Karpas-422 (cell line): ENCODE results near the gene PKP1. TPM values are rescaled to one million over a fixed set of nuclear protein-coding genes. Genes with fewer than 3 reads are reported as not detected.
"Not testable (repeated sequence)": the region's sequence is repeated elsewhere in the genome, so short reads cannot be mapped to it uniquely, and the experiment has no call there.

Experiments used
- DNase-seq: peaks from one replicate; pipeline ENCODE4 v3.0.0-alpha.2; 2015
- H2AFZ ChIP-seq: fragments of 200-600 bp; sonication (generic); 2 replicates; pipeline ENCODE4 v1.6.1; 2014; ENCODE audit warnings: antibody characterized with exemption, low read length, mixed read lengths
- H3K27ac ChIP-seq: fragments of 200-600 bp; sonication (generic); 2 replicates; pipeline ENCODE4 v1.5.1; 2014; ENCODE audit warnings: mild to moderate bottlenecking, low read length, moderate library complexity
- H3K27me3 ChIP-seq: fragments of 200-600 bp; sonication (generic); 2 replicates; pipeline ENCODE4 v1.6.1; 2014; ENCODE audit warnings: low read length, mixed read lengths
- H3K36me3 ChIP-seq: fragments of 200-600 bp; sonication (generic); 2 replicates; pipeline ENCODE4 v1.6.1; 2014; ENCODE audit warnings: low read length, mixed read lengths; ENCODE audit not compliant: insufficient read depth
- H3K4me1 ChIP-seq: fragments of 200-600 bp; sonication (generic); 2 replicates; pipeline ENCODE4 v1.6.1; 2014; ENCODE audit warnings: mild to moderate bottlenecking, low read length, mixed read lengths
- H3K4me2 ChIP-seq: fragments of 200-600 bp; sonication (generic); 2 replicates; pipeline ENCODE4 v1.6.1; 2014; ENCODE audit warnings: low read length, low read depth, mild to moderate bottlenecking; ENCODE audit not compliant: poor library complexity, severe bottlenecking
- H3K4me3 ChIP-seq: fragments of 200-600 bp; sonication (generic); 2 replicates; pipeline ENCODE4 v1.5.1; 2014; ENCODE audit warnings: mild to moderate bottlenecking, antibody characterized with exemption, low read length, mixed read lengths
- H3K79me2 ChIP-seq: fragments of 200-600 bp; sonication (generic); 2 replicates; pipeline ENCODE4 v1.6.1; 2014; ENCODE audit warnings: mild to moderate bottlenecking, low read length, mixed read lengths
- H3K9ac ChIP-seq: fragments of 200-600 bp; sonication (generic); 2 replicates; pipeline ENCODE4 v1.6.0; 2014; ENCODE audit warnings: low read length
- H3K9me2 ChIP-seq: fragments of 200-600 bp; sonication (generic), shearing (Covaris generic); replicated peaks from 2 replicates; pipeline ENCODE4 v1.6.0; 2014; ENCODE audit warnings: mild to moderate bottlenecking, low read length, moderate library complexity; ENCODE audit not compliant: insufficient read depth
- H3K9me3 ChIP-seq: fragments of 300-700, 200-600 bp; sonication (generic); 2 replicates; pipeline ENCODE4 v1.6.1; 2014; ENCODE audit warnings: low read length, mixed read lengths
- H4K20me1 ChIP-seq: fragments of 200-600 bp; sonication (generic); 2 replicates; pipeline ENCODE4 v1.6.1; 2014; ENCODE audit warnings: mild to moderate bottlenecking, antibody characterized with exemption, low read length, low read depth; ENCODE audit not compliant: insufficient read depth
- total RNA-seq: library from RNA; depleted of rRNA; stranded (reverse); fragments of >200 nt; shearing (Covaris generic); gene quantifications from 2 replicates; pipeline ENCODE4 v1.2.3, GENCODE V29; 2014; ENCODE audit warnings: low replicate concordance; rRNA removed

The PKP1 gene
- not detected in 2 replicates for total RNA-seq

DNA sequence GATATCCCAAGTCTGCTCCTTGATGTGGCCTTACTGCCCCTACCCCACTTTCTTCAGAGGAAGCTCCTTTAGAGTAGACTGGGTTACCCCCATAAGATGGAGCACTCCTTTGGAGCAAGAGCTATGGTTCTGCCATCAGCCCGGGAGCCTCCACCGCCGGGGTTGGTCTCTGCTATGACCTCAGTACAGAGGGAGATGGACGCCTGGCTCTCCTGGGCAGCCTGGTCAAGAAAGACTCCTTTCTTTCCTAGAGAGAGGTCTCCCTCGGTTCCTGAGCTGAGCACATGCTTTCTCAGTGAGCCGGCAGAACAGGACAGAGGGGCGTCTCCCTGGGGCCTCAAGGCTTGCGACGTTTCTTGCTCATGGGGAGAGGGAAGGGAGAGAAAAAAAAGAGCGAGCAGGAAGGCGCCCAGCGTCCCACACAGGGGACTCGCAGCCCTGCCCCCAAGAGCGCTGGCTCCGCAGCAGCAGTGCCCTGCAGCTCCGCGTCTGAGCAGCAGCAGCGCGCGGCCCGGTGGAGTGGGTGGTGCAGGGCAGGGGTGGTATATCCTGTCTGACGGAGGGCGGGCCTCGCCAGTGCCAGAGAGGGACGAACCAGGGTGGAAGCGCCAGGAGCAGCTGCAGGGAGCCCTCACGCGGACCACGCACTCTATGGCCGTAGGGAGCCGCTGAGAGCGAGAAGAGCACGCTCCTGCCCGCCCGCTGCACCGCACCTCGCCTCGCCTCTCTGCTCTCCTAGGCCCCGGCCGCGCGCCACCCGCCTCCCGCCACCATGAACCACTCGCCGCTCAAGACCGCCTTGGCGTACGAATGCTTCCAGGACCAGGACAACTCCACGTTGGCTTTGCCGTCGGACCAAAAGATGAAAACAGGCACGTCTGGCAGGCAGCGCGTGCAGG, at the start of gene PKP1:
Gene PKP1, plus strand, starts transcription at position 576 of the 899 bp plus-strand sequence. Its CDS starts 197 bp downstream, at position 773.
- Histone ChIP-seq H3K9ac (no peak within 1 kb of the TSS), H3K4me3 (no peak within 1 kb of the TSS), H3K36me3 (no peaks in the 10 kb centered on the region), H3K27ac (no peak within 1 kb of the TSS), H4K20me1 (no peaks in the 10 kb centered on the region), H2AFZ (no peak within 1 kb of the TSS), H3K4me2 (no peak within 1 kb of the TSS), H3K27me3 (no peaks in the 10 kb centered on the region), H3K79me2 (no peaks in the 10 kb centered on the region), H3K9me3 (no peaks in the 10 kb centered on the region), H3K4me1 (no peaks in the 10 kb centered on the region), H3K9me2 (no peaks in the 10 kb centered on the region)
- no peak for DNase-seq

DNA sequence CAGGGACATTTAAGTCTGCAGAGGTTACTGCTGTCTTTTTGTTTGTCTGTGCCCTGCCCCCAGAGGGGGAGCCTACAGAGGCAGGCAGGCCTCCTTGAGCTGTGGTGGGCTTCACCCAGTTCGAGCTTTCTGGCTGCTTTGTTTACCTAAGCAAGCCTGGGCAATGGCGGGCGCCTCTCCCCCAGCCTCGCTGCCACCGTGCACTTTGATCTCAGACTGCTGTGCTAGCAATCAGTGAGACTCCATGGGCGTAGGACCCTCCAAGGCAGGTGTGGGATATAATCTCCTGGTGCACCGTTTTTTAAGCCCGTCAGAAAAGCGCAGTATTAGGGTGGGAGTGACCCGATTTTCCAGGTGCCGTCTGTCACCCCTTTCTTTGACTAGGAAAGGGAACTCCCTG, 43.7 kb upstream of the PKP1 start:
- H3K4me2 ChIP-seq, H3K9me2 ChIP-seq, DNase-seq, H2AFZ ChIP-seq, H3K9me3 ChIP-seq, H3K4me3 ChIP-seq, H3K79me2 ChIP-seq, H4K20me1 ChIP-seq, H3K27me3 ChIP-seq, H3K27ac ChIP-seq, H3K36me3 ChIP-seq, H3K9ac ChIP-seq, H3K4me1 ChIP-seq: not testable (repeated sequence)

- DNase-seq: no peak
- Histone ChIP-seq H3K9me2 (no peaks in the 10 kb centered on the region), H3K4me3 (no peak overlapping the region), H2AFZ (no peak overlapping the region), H3K27me3 (no peaks in the 10 kb centered on the region), H3K27ac (no peak overlapping the region), H3K4me2 (no peak overlapping the region), H3K4me1 (no peaks in the 10 kb centered on the region), H3K9me3 (no peaks in the 10 kb centered on the region), H3K79me2 (no peaks in the 10 kb centered on the region), H3K36me3 (no peaks in the 10 kb centered on the region), H4K20me1 (no peaks in the 10 kb centered on the region), H3K9ac (no peak overlapping the region)
Observed at GRCh38 chr1:201240171-201240570, 43.1 kb upstream of the PKP1 start.

GRCh38 chr1:201241736-201242135, 41.6 kb upstream of the PKP1 start:
- no peak overlapping the region for H3K9ac ChIP-seq
- no peaks in the 10 kb centered on the region for H3K79me2 ChIP-seq
- H3K27ac ChIP-seq: no peak overlapping the region
- no peaks in the 10 kb centered on the region for H3K9me3 ChIP-seq
- H4K20me1 ChIP-seq: no peaks in the 10 kb centered on the region
- H3K36me3 ChIP-seq: no peaks in the 10 kb centered on the region
- no peak overlapping the region for H3K4me3 ChIP-seq
- H3K4me1 ChIP-seq: no peaks in the 10 kb centered on the region
- H3K9me2 ChIP-seq: no peaks in the 10 kb centered on the region
- H3K27me3 ChIP-seq: no peaks in the 10 kb centered on the region
- DNase-seq: no peak
- no peak overlapping the region for H3K4me2 ChIP-seq
- no peak overlapping the region for H2AFZ ChIP-seq

GRCh38 chr1:201245082-201245481, 38.2 kb upstream of the PKP1 start:
- no peak for DNase-seq
- Histone ChIP-seq H3K36me3 (no peaks in the 10 kb centered on the region), H3K4me3 (no peak overlapping the region), H2AFZ (no peak overlapping the region), H3K79me2 (no peaks in the 10 kb centered on the region), H3K4me2 (no peak overlapping the region), H3K27ac (no peak overlapping the region), H3K9me2 (no peaks in the 10 kb centered on the region), H4K20me1 (no peaks in the 10 kb centered on the region), H3K9me3 (no peaks in the 10 kb centered on the region), H3K4me1 (no peaks in the 10 kb centered on the region), H3K27me3 (no peaks in the 10 kb centered on the region), H3K9ac (no peak overlapping the region)

- H3K4me1 ChIP-seq: no peaks in the 10 kb centered on the region
- no peaks in the 10 kb centered on the region for H4K20me1 ChIP-seq
- no peaks in the 10 kb centered on the region for H3K79me2 ChIP-seq
- H3K36me3 ChIP-seq: no peaks in the 10 kb centered on the region
- no peaks in the 10 kb centered on the region for H3K9me3 ChIP-seq
- H3K9ac ChIP-seq: no peak overlapping the region
- H3K9me2 ChIP-seq: no peaks in the 10 kb centered on the region
- no peak overlapping the region for H3K27ac ChIP-seq
- no peak overlapping the region for H2AFZ ChIP-seq
- no peak for DNase-seq
- no peak overlapping the region for H3K4me2 ChIP-seq
- no peaks in the 10 kb centered on the region for H3K27me3 ChIP-seq
- H3K4me3 ChIP-seq: no peak overlapping the region
Observed at GRCh38 chr1:201248721-201249559, 34.4 kb upstream of the PKP1 start.

DNA sequence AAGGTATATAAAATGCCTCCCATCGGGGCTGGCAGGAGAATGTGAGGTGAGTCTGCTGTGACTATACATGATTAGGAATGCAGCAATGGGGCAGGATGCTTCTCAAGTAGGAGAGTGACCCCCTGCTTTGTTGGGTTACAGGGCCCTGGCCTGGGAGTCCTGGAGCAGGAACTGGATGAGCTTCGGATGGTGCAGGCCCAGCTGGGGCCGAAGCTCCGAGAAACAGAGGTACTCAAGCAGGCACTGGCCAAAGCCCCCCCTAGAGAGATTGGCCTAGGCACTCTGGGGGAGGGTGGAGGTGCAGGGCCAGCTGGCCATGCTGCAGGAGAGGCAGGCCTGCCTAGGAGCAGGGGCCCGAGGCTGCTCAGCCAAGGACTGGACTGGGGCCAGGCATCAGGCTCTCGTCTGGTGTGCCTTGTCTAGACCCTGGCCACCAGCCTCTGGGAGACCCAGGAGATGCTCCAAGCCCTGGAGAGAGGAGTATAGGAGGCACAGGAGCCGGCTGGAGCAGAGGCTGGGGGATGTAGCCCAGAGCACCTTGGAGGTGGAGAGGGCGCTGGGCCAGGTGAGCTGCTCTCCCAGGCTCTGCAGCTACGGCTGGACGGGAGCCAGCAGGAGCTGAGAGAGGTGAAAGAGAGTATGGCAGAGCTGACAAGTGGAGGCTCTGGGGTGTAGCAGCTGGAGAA, 32.8 kb upstream of the PKP1 start:
- Histone ChIP-seq H3K27me3 (no peaks in the 10 kb centered on the region), H3K27ac (no peak overlapping the region), H4K20me1 (no peaks in the 10 kb centered on the region), H3K9me2 (no peaks in the 10 kb centered on the region), H3K4me1 (no peaks in the 10 kb centered on the region), H3K79me2 (no peaks in the 10 kb centered on the region), H3K4me2 (no peak overlapping the region), H3K9me3 (no peaks in the 10 kb centered on the region), H3K36me3 (no peaks in the 10 kb centered on the region), H2AFZ (no peak overlapping the region), H3K4me3 (no peak overlapping the region), H3K9ac (no peak overlapping the region)
- DNase-seq: no peak

GRCh38 chr1:201251411-201251810, 31.9 kb upstream of the PKP1 start:
- H3K4me3 ChIP-seq: no peak overlapping the region
- H4K20me1 ChIP-seq: no peaks in the 10 kb centered on the region
- no peaks in the 10 kb centered on the region for H3K9me2 ChIP-seq
- H3K27ac ChIP-seq: no peak overlapping the region
- H3K4me2 ChIP-seq: no peak overlapping the region
- DNase-seq: no peak
- H3K9ac ChIP-seq: no peak overlapping the region
- no peaks in the 10 kb centered on the region for H3K79me2 ChIP-seq
- H3K27me3 ChIP-seq: no peaks in the 10 kb centered on the region
- H3K9me3 ChIP-seq: no peaks in the 10 kb centered on the region
- H3K4me1 ChIP-seq: no peaks in the 10 kb centered on the region
- no peaks in the 10 kb centered on the region for H3K36me3 ChIP-seq
- no peak overlapping the region for H2AFZ ChIP-seq
